ENCODE data around the gene WIZ. TPM values are rescaled to one million over a fixed set of nuclear protein-coding genes. Genes with fewer than 3 reads are reported as not detected.

Gene WIZ
- total RNA-seq, 1 donor from 2014 or later, result 19.9 TPM

- DNase-seq (ENCODE audit: low read depth), result no peak
- no peak for TF ChIP-seq CTCF (conservative IDR thresholded peaks at IDR 0.05; ENCODE audit: low read depth, low read length)
These were observed 8.4 kb downstream of the WIZ start for GRCh38 chr19:15441317-15441716.

DNA sequence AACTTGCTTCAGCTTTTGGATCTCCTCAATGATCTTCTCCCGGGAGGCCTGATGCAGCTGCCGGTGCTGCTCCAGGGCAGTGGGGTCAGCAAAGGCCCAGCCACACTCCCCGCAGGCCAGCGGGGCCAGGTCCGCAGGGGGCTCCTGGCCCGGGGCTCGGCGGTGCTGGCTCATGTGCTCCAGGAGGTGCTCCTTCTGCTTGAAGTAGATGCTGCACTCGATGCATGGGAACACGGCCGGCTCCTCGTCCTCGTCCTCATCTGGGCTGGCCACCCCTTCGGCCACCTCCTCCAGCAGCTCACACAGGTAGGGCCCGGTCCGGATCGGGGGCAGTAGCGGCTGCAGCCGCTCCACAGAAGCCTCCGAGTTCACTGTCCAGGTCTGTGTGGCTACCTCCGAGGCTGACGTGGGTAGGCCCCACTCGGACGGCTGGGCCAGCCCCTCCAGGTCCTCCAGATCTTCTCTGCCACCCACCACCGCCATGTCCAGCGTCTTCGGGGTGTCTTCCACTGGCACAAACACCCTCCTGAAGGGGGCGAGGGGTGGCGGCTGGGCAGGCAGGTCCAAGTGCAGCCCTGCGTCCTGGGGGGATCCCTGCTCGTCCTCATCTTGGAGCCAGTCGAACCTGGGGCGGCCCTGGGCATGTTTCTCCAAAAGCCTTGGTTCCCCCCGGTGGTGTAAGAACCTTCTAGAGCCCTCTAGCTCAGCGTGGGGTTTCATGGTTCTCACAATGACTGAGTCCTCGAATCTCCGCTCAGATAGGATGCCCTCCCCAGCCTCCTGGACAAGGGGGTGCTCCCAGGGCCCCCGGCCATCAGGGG is 9.7 kb downstream of the WIZ start:
- no peak for TF ChIP-seq CTCF (conservative IDR thresholded peaks at IDR 0.05; ENCODE audit: low read depth, low read length)
- DNase-seq (ENCODE audit: low read depth), result no peak
- H3K4me3 ChIP-seq (ENCODE audit: low read depth, low read length), result no peak overlapping the region

More at GRCh38 chr19:15441317-15441716, 8.4 kb downstream of the WIZ start:
- H3K4me3 ChIP-seq (ENCODE audit: low read depth, low read length), result no peak overlapping the region

GRCh38 chr19:15439078-15439799 is 10.5 kb downstream of the WIZ start:
- no peak for DNase-seq (ENCODE audit: low read depth)
- no peak overlapping the region for H3K4me3 ChIP-seq (ENCODE audit: low read depth, low read length)
- TF ChIP-seq CTCF (conservative IDR thresholded peaks at IDR 0.05; ENCODE audit: low read depth, low read length), result no peak

- no peak overlapping the region for H3K4me3 ChIP-seq (ENCODE audit: low read depth, low read length)
- DNase-seq (ENCODE audit: low read depth), result no peak
- TF ChIP-seq CTCF (conservative IDR thresholded peaks at IDR 0.05; ENCODE audit: low read depth, low read length), result no peak
These were observed 11.2 kb downstream of the WIZ start for GRCh38 chr19:15438577-15438976.

DNA sequence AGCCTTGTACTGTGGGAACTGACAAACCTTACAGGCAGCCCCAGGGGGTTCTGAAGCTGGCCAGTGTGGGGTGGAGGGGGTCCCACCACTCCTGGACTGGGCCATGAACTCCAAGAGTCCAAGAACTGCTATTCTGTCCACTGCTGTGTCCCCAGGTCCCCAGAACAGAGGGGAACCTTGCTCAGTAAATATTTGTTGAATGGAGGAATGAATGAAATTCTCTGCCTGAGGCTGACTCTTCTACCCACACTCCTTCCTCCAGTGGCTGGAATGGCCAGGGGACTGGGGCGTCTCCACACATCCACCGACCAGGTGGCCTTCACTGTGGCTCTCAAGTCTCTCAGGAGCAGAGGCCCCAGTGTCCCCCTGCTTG is 11.6 kb downstream of the WIZ start:
- H3K4me3 ChIP-seq (ENCODE audit: low read depth, low read length), result no peak overlapping the region
- no peak for DNase-seq (ENCODE audit: low read depth)
- no peak for TF ChIP-seq CTCF (conservative IDR thresholded peaks at IDR 0.05; ENCODE audit: low read depth, low read length)

- TF ChIP-seq CTCF (conservative IDR thresholded peaks at IDR 0.05; ENCODE audit: low read depth, low read length), result peak; percentile 34
- no peak overlapping the region for H3K4me3 ChIP-seq (ENCODE audit: low read depth, low read length)
- no peak for DNase-seq (ENCODE audit: low read depth)
These were observed 12.2 kb downstream of the WIZ start for GRCh38 chr19:15437355-15438123.

Data from epithelial cell of proximal tubule (primary cell).